GM18499 (cell line): ENCODE results near the gene CACNA1B.
"Not testable (repeated sequence)": the region's sequence is repeated elsewhere in the genome, so short reads cannot be mapped to it uniquely, and the experiment has no call there.

Source experiments
- ATAC-seq: cut with Tn5 transposase; IDR thresholded peaks from one replicate; pipeline ENCODE4 v1.9.1; 2021; ENCODE audit warnings: moderate number of reproducible peaks; ENCODE audit not compliant: insufficient read depth, unreplicated experiment

CACNA1B gene

DNA sequence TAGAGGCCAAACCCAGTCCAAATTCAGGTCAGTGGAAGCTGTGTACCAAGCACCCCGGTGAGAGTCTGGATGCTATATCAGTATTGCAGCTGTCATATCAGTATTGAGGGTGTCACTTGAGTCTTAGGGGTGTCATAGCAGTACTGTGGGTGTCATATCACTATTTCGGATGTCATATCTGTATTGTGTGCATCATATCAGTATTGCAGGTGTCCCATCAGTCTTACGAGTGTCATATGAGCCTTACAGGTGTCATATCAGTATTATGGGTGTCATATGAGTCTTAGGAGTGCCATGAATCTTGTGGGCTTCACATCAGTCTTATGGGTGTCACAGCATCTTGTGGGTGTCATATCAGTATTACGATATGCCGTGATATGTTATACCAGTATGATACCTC lies 278.2 kb downstream of the CACNA1B start:
- ATAC-seq = not testable (repeated sequence)

DNA sequence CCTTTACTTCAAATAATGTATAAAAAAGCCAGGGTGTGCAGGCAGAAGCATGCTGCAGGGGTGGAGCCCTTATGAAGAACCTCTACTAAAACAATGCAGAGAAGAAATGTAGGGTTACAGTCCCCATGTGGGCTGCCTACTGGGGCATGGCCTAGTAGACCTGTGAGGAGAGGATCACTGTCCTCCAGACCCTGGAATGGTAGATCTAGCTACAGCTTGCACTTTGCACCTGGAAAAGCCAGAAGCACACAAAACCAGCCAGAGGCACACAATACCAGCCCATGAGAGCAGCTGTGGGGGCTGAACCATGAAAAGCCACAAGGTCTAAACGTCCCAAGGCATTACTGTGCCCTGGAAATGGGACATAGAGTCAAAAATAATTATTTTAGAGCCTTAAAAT lies 289.2 kb downstream of the CACNA1B start:
- ATAC-seq = not testable (repeated sequence)
